Mammary epithelial cell (primary cell): Measurements from ENCODE around the gene PRIMA1.
A peak's percentile ranks its signal among the peaks of the same experiment; 100 is the strongest.

Experiments
- CTCF ChIP-seq, 2 donors: IDR thresholded peaks in 1 of 2; conservative IDR thresholded peaks in 1 of 2; 2 replicates each; pipeline ENCODE4 v1.5.1; 2011 to 2012; ENCODE audit warnings: inconsistent platforms in 2 of 2, low read length in 2 of 2, mild to moderate bottlenecking in 2 of 2, control low read depth in 1 of 2, low read depth in 1 of 2; ENCODE audit not compliant: insufficient read depth in 1 of 2; ENCODE audit errors: extremely low read depth in 1 of 2
- EZH2 ChIP-seq: IDR thresholded peaks from 2 replicates; pipeline ENCODE4 v1.6.1; 2012; ENCODE audit warnings: low read length, inconsistent platforms, borderline replicate concordance

GRCh38 chr14:93799989-93800921, 12.0 kb upstream of the PRIMA1 start:
- peak in 1 of 2 donors; percentile 8 for TF ChIP-seq CTCF (conservative IDR thresholded peaks at IDR 0.05 in 1 of 2, IDR thresholded peaks at IDR 0.05 in 1 of 2; ENCODE audit: extremely low read depth in 1 of 2, insufficient read depth in 1 of 2, low read depth in 1 of 2, low read length in 2 of 2)
- no peak for TF ChIP-seq EZH2
